ENCODE data around the gene DCANP1.

DCANP1 gene

DNA sequence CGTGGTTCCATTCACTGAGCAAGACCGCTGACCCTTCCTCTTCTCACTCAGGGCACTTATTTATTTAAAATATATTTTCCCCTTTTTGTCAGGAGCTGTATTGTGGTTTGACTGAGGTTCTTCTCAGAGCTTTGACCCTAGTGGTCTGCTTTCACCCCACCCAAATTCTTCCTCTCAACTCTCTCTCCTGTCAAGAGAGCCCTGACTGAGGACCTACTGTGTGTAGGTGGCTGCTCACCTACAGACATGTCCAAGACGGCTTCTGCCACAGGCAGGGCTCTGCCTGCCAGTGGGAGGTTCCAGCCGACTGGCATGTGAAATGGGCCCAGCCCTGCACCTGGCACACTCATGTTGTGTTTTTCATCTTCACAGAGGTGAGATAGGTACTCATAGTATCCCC is 5.2 kb downstream of the DCANP1 start:
- Mint-ChIP-seq H3K9me3 (no peaks in the 10 kb centered on the region), H3K4me3 (no peak overlapping the region), H3K27ac (peak overlapping the region in 1 of 2 donors; percentile 31), H3K27me3 (peaks cover 4% of the 10 kb centered on the region), H3K4me1 (no peaks in the 10 kb centered on the region)
- DNase-seq (no peak), ATAC-seq (no peak)

DNA sequence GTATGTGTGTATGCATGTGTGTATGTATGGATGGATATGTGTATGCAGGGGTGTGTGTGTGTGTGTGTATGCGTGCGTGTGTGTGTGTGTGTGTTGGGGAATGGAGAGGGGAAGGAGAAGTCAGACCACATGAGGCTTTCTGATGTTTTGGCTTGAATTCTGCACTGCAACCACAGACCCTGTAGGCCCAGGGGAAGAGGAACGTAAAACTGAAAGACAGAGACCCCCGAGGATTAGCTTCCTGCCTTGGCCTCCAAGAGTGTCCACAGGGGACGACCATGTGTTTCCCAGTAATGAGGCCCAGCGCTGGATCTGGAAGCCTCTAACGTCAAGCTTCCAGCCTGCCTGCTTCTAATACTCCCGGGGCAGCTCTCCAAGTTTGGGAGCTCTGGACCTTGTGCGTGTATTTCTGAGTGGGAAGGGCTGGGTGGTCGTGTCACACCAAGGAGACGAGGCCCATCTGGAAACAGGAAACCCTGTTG is 5.8 kb downstream of the DCANP1 start:
- Mint-ChIP-seq H3K4me1 (no peaks in the 10 kb centered on the region), H3K27ac (peak overlapping the region in 1 of 2 donors; percentile 92), H3K4me3 (no peak overlapping the region), H3K9me3 (no peaks in the 10 kb centered on the region), H3K27me3 (peaks cover 8% of the 10 kb centered on the region)
- no peak for ATAC-seq
- DNase-seq = no peak

DNA sequence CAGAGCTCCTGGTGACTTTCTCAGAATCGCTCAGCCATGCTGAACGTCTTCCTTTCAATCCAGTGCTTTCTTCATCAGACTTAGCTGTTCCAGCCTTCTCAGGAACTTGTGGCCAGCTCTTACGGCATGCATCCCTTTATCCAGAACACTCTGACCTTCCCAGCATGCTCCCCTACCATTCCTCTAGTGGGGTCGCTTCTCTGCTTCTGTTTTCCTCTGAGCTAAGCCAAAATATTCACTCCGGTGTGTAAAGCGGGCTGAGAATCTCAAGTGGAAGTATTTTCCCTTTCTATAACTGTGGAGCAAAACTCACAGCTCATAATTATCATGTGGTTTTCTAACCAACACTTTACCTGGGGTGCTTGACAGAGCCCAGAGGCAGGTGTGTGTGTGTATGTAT is 6.2 kb downstream of the DCANP1 start:
- ATAC-seq (no peak), DNase-seq (no peak)
- H3K27ac Mint-ChIP-seq = peak overlapping the region in 1 of 2 donors; percentile 92
- no peak overlapping the region for H3K4me3 Mint-ChIP-seq
- H3K27me3 Mint-ChIP-seq = peaks cover 8% of the 10 kb centered on the region
- no peaks in the 10 kb centered on the region for H3K9me3 Mint-ChIP-seq
- no peaks in the 10 kb centered on the region for H3K4me1 Mint-ChIP-seq

DNA sequence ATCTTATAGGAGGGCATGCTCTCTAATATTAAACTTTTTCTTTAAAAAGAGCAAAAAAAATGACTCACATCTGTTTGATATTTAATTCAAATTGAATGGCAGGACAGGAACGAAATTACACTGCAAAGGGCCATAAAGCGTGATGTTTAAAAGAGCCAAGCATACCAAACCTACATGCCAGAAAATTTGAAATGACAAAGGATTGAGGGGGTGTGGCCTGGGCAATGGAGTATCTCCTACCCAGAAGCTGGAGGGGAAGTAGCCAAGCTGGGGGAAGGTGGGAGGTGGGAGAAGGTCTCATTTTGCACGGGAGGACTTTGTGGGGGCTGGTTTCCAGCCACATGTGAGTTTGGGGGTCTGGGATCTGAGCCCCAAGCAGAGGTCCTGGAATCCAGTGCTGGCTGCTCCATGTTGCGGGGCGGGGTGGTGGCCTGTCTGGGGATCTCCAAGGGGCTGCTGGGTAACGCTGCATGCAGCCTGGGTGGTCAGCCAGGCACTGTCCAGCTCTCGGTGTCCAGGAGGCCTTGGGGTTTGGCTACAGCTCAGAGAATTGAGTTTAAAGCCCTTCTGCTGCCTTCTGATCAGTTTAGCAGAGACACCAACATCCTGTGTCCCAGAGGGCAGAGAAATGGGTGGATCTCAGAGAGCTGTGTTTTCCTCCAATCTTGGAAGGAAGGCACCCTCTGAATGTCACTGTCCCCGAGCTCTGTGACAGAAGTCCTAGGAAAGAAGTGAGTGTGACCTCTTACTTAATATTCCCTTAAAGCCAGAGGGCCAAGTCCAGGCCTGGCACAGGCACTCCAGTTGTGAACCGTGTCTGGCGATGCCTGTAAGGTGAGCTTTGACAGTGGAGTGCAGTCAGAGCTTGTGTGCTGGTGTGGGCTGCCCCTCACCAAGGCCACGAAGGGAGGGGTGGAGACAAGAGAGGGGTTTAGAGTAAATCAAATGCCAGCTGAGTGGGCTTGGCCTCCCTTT is 7.6 kb downstream of the DCANP1 start:
- no peak for ATAC-seq
- H3K4me3 Mint-ChIP-seq = no peak overlapping the region
- H3K27ac Mint-ChIP-seq = no peak overlapping the region
- H3K4me1 Mint-ChIP-seq = no peaks in the 10 kb centered on the region
- no peaks in the 10 kb centered on the region for H3K9me3 Mint-ChIP-seq
- peaks cover 20% of the 10 kb centered on the region for H3K27me3 Mint-ChIP-seq
- no peak for DNase-seq

DNA sequence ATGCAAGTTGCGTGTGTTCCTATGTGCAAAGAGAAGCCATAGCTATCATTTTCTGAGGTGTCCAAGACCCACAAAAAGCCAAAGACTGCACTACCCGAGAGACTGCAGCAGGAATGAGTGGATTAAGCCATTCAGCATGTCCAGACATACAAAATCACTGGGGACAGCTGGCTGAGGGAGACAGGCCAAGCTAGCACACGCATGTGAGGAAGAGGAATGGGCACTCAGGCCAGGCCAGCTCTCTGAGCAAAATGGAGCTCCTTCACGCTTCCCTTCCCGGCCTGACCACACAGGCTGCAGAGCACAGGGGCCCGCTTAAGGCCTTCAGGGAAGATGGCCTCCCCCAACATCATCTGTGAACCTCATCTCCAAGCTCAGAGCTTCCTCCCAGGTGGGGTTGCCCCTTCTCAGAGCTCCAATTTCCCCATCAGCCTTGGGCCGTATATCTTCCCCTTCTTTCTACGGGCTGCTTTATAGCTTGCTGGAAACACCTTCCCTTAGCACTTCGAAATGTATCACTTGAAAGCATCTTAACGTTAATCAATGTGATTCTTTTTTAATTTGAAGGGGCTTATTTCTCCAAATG is 8.4 kb downstream of the DCANP1 start:
- no peak overlapping the region for H3K4me3 Mint-ChIP-seq
- ATAC-seq (no peak), DNase-seq (no peak)
- H3K27ac Mint-ChIP-seq = no peak overlapping the region
- peaks cover 22% of the 10 kb centered on the region for H3K27me3 Mint-ChIP-seq
- H3K4me1 Mint-ChIP-seq = no peaks in the 10 kb centered on the region
- H3K9me3 Mint-ChIP-seq = no peaks in the 10 kb centered on the region

DNA sequence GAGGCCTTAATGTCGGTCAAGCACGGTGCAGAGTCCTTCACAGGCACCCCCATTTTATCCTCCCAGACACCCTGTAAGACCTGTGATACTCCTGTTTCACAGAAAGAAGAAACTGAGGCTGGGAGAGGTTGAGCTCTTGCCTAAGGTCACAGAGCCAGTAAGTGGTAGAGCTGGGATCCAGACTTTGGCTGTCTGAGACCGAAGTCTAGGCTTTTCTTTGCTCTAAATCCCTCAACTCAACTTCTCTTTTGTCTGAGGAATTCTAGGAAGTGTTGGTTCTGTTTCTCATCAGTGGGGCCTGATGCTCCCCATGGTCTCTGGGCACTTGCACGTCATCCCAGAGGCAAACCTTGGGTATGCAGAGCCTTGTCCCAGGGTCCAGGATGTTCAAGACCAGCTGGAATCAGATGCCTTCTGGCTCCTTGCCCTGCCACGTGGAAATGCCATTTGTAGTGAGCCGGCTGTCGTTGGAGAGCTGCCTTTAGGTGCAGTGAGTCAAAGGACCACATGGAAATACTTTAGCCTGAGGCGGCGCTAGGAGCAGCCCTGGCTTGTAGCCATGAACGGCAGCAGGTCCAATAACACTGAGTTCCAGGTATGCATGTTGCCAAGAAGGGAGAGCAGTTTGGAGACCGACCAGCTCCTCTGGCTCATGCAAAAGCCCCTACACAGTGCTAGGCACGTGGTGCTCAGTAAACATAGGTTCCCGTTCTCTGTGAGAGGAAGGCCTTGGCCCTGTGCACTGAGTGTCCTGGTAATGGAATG is 9.2 kb downstream of the DCANP1 start:
- Mint-ChIP-seq H3K27ac (no peak overlapping the region), H3K27me3 (peaks cover 22% of the 10 kb centered on the region), H3K9me3 (no peaks in the 10 kb centered on the region), H3K4me3 (no peak overlapping the region), H3K4me1 (no peaks in the 10 kb centered on the region)
- ATAC-seq (no peak), DNase-seq (no peak)

DNA sequence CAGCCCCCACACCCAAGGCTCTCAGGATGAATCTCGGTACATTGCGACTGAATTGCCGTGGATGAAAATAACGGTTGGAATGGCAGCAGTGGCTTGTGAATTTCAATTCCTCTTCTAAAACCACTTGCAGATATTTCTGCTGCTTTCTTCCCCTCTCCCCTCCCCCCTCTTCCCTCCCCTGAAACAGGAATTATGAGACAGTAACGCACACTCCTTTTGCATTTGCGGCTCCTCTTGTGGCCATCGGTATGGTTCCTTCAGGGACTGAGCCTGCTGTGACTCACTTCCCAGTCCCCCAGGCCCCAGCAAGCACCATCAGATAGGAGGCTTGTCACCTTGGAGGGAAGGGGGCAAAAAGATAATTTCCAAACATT is 9.7 kb downstream of the DCANP1 start:
- H3K9me3 Mint-ChIP-seq = no peaks in the 10 kb centered on the region
- no peak overlapping the region for H3K4me3 Mint-ChIP-seq
- peaks cover 22% of the 10 kb centered on the region for H3K27me3 Mint-ChIP-seq
- H3K4me1 Mint-ChIP-seq = no peaks in the 10 kb centered on the region
- H3K27ac Mint-ChIP-seq = no peak overlapping the region
- ATAC-seq (no peak), DNase-seq (no peak)

DNA sequence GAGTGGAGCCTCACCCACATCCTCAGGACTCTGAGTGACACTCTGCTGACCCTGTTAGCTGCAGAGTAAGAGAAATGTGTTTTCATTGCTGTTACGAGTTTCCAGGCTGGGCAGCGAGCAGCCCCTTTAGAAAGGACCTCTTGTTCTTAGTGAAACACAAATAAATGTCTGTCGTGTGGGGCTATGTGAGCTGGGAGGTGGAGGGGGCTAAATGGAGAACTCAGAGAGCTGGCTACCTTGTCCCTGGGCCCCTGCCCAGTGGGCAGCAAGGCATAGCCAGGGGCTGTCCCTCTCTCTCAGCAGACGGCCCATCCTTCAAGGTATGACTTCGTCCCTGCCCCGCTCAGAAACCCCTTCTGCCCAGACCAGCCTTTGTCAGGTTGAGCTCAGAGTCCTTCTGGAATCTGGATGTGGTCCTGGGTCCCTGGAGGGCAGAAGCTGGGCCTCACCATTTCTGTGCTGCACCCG is 10.2 kb downstream of the DCANP1 start:
- Mint-ChIP-seq H3K4me1 (no peaks in the 10 kb centered on the region), H3K27ac (no peak overlapping the region), H3K9me3 (no peaks in the 10 kb centered on the region), H3K27me3 (peaks cover 22% of the 10 kb centered on the region), H3K4me3 (no peak overlapping the region)
- DNase-seq (no peak), ATAC-seq (no peak)

DNA sequence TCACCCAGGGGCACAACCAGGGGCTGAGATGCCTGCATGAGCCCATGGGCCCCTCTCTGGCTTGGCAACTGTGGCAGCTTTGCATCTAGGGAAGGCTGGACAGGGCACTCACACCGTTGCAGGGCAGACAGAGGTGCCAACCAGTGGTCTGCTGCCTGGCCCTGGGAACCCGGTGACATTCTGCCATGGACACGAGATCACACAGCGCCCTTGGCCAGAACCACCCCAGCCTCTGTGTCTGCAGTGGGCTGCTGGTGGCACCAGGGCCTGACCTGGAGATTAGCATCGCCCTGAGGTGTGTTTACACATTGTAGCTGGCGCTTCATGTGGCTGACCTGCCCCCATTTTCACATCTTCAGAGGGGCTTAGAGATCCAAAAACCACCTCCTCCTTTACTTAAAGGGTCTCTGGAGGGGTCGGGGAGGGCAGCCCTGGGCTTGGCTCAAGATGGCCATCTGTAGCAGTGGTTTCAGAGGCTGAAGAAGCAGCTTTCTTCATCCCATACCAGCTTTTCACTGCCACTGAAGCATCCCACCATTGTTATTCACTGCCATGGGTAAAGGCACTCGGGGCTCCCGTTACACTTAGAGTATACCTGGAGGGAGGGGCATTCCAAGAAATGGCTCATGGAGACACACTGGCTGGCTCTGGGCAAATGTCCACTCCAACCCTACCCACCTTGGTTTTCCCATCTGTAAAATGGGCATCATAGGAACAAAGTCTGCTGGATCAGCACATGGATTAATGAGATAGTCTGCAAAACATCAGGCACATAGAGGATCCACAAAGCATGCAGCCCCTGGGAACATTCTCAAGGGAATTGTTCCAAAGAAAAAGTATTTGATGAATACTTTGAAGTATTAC is 11.4 kb downstream of the DCANP1 start:
- Mint-ChIP-seq H3K4me3 (no peak overlapping the region), H3K4me1 (no peaks in the 10 kb centered on the region), H3K27me3 (peaks cover 22% of the 10 kb centered on the region), H3K27ac (no peak overlapping the region), H3K9me3 (no peaks in the 10 kb centered on the region)
- ATAC-seq = no peak
- DNase-seq = peak in 1 of 2 donors; percentile 5

DNA sequence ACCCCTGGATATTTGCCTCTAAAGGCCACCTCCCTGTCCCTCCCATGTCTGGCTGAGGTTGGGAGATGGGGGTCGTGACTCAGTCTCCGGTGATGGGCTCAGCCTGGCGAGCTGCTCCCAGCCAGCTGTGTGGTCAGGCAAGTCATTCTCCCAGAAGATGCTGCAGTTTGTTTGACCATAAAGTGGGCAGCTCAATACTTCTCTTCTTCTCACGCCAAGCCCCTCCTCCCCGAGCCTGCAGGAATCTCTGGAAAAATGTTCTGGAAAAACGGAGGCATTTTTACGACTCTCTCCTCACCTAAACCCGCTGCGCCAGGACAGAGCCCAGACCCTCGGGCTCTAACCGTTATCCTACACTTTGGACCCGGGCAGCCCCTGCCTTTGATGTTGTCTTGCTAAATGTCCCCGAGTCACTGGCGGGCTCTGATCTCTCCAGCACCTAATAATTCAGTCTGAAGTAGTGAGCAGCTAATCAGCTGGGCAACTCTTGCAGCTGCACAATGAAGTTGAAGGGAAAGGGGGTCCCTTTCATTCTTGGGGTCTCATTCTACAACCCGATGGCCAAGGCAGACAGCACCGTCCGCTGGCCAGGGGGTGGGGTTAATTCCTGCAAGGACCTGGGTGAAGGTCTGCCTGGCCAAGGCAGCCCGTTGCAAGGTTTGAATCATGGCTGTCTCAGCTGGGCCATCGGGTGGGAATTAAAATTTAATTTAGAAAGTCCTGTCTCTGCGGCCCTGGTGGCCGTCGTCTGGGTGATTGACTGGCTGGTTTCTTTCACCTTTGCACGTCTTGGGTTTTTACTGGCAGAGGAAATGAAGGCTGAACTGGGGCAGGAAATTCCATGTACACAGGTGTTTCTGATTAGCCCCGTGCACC is 12.3 kb downstream of the DCANP1 start:
- H3K4me3 Mint-ChIP-seq = no peak overlapping the region
- no peaks in the 10 kb centered on the region for H3K4me1 Mint-ChIP-seq
- ATAC-seq (no peak), DNase-seq (no peak)
- H3K9me3 Mint-ChIP-seq = no peaks in the 10 kb centered on the region
- H3K27ac Mint-ChIP-seq = no peak overlapping the region
- peaks cover 22% of the 10 kb centered on the region for H3K27me3 Mint-ChIP-seq

DNA sequence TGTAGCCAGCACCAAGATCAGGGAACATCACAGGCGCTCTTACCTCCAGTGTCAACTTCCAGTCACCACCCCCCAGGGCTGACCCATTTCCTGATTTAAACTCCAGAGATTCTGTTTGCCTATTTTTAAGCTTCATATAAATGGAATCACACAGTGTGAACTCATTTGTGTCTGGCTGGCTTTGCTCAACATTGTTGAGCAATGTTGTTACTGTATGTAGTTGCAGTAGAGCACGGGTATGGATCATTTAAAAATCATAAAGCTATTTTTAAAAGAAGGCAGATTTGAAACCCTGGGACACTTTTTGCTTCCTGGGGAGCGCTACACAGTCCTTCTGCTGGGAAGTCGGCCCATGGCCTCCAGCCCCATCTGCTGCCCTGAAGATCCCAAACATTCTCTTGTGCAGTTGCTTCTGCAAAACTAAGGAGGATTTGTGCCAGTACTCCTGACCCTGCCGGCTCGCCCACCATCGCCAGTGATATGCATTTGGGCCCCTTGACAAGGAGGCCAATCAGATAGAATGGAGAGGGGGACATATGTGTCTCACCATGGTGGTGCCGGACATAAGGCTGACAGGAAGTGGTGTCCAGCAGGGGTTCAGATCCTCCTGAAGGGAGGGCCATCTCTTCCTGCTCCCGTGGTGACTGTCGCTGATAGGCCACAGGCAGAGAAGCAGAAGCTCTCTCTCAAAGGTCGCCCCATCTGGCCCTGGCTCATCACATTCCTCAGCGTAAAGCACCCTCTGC is 13.3 kb downstream of the DCANP1 start:
- ATAC-seq = no peak
- peaks cover 25% of the 10 kb centered on the region for H3K27me3 Mint-ChIP-seq
- H3K4me1 Mint-ChIP-seq = no peaks in the 10 kb centered on the region
- no peak overlapping the region for H3K27ac Mint-ChIP-seq
- H3K4me3 Mint-ChIP-seq = no peak overlapping the region
- DNase-seq = no peak
- peaks cover 3 to 7% of the 10 kb centered on the region in 2 donors for H3K9me3 Mint-ChIP-seq

DNA sequence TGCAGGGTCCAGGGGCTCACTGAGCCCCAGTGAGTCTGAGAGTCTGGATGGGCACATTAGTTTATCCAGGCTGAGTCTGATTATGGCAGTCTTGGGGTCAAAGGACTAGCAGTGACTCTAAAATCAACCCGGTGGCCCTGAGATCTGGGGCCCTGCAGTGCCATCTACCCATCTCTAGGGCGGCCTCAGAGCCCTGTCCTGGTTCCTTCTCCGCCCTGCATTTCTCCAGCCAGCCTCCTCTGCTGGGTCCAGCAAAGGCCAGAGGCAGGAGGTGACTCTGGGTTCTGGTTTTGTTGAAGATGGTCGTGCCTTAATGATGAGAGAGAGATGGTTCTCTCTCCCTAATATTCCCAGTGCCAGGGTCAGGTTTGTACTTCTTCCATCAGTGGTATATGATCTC is 15.0 kb downstream of the DCANP1 start:
- ATAC-seq (no peak), DNase-seq (no peak)
- Mint-ChIP-seq H3K27me3 (peaks cover 28% of the 10 kb centered on the region), H3K9me3 (peaks cover 8 to 15% of the 10 kb centered on the region in 2 donors), H3K4me1 (no peaks in the 10 kb centered on the region), H3K4me3 (no peak overlapping the region), H3K27ac (no peak overlapping the region)

DNA sequence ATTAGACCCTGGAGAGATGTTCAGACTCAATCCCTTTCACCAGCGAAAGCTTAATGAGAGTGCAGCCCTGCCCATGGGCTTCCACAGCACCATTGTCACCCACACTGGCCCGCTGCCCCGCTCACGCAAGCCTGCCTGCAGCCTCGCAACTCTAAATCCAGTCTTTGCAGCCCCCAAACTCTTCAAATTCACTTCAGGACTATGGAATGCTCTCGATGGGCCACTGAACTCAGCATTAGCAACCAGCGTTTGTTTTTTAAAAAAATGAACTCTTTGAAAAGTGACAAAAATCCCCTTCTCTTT is 17.1 kb downstream of the DCANP1 start:
- Mint-ChIP-seq H3K9me3 (peaks cover 8 to 15% of the 10 kb centered on the region in 2 donors), H3K4me3 (no peak overlapping the region), H3K27ac (no peak overlapping the region), H3K27me3 (peaks cover 15% of the 10 kb centered on the region), H3K4me1 (peaks cover 6% of the 10 kb centered on the region)
- ATAC-seq (no peak), DNase-seq (no peak)
